HG03103 (cell line): ENCODE data around the gene FGFR2.
A peak's percentile ranks its signal among the peaks of the same experiment; 100 is the strongest.

Experiments used
- ATAC-seq: cut with Tn5 transposase; IDR thresholded peaks from one replicate; pipeline ENCODE4 v1.9.1; 2021; ENCODE audit warnings: low read depth; ENCODE audit not compliant: unreplicated experiment

FGFR2 gene

DNA sequence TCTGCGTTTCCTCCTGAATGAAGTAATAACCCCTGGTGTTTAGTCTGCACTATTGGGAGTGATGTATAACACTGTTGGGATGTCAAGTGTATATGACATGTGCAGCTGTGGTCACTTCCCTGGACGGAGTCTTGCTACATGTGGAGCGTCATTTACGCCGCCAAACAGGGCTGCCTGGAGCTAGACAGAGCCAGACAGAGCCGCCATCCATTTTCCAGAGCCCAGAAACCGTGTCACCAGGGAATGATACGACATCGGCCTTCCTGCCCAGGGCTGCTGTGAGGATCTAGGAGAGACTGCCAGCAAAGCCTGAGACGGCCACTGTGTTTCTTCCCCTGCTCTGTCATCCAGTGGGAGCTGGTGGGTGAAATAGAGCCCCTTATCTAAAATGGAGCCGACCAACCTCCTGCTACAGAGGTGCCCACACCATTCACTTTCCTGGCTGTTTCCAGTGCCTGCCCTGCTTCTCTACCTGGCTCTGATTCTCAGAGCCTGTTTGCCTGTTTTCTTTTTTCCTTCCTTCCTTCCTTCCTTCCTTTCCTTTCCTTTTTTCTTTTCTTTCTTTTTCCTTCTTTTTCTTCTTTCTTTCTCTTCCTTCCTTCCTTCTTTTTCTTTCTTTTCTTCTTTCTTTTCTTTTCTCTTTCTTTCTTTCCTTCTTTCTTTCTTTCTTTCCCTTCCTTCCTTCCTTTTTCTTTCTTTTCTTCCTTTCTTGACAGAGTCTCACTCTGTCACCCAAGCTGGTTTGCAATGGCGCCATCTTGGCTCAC is 13.3 kb upstream of the FGFR2 start:
- ATAC-seq: no peak

DNA sequence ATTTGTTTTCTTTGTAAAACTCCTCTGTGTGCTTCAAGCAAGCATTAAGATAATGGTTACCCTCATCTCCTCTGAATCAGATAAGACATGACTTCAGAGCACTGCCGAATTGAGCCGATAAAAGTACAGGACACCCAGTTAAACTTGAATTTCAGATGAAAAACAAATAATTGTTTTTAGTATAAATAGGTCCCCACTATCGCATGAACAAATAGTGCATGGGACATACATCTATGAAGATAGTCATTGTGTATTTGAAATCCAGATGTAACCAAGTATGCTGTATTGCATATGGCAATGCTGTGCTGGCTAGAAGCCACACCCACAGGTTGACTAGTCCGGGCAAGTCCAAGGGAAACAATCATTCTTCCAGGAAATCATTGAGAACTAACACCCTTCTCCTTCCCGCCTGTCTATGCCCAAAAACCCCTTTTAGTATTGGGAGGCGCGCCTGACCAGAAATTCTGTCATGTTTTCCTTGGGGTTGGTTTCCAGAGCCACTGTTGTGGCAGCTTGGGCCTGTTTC is 12.6 kb upstream of the FGFR2 start:
- no peak for ATAC-seq

DNA sequence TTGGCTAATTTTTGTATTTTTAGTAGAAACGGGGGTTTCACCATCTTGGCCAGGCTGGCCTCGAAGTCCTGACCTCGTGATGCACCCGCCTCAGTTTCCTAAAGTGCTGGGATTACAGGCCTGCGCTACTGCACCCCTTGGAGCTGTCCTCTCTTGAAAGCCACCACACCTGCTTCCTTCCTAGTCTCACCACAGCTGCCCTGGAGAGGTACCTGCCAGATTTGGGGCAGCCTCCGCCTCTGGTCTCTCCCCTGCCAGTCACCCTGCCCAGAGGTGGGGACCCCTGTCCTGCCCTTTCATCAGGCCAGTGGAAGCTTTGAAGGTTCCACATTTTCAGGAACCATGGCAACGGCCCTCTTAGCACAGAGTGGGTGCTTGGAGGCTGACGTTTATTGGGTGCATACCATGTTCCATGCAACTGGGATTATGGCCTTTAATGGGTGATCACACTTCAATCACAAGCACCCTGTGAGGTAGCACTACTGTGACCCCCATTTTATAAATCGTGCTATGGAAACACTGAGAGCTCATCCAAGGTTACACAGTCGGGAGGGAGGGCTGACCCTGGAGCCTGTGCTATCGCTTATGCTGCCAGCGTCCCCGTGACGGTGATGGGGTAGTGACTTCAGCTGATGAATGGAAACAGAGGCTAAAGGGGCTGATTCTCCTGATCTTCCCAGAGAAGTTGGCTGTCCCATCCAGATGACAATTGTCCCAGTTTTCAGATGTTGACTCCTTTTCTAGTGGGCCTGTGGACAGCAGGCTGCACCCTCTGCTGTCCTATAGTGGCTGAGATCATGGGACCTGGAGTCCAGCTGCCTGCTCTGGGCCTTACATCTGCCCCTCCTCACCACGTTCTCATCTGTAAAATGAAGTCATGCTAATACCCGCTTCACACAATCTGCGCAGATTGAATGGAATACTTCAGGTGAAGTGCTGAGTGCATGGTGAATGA is 11.5 kb upstream of the FGFR2 start:
- ATAC-seq: no peak

DNA sequence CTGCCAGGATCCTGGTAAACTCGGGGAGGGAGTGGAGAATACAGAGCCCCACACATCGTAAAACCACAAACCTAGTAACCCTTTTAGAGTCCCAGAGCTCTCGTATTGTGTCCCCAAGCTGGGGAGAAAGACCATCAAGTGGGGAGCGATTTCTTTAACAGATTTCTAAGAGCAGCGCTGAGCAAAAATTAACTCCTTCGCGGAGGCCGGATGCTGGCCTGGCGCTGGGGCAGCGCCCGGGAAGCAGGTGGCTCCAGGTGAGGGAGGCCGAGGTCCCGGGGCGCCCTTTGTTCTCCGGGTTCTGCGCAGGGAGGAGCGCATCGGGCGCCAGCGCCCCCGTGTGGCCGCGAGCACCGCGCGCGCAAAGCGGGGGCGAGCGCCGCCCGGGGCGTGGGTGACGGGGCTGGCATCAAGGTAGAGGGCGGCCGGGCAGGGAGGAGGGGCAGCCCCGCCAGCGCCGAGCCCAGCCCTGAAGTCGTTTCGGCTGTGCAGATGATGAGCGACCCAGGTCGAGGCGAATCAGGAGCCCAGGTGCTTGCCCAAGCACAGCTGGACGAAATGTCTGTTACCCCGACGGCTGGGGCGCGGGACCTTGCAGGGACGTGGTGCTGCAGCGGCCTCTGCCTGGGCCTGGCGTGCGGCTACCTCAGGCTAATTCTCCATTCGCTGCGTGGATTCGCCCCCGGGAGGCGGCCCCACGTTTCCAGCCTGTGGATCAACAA is 10.4 kb upstream of the FGFR2 start:
- ATAC-seq: peak; percentile 72

DNA sequence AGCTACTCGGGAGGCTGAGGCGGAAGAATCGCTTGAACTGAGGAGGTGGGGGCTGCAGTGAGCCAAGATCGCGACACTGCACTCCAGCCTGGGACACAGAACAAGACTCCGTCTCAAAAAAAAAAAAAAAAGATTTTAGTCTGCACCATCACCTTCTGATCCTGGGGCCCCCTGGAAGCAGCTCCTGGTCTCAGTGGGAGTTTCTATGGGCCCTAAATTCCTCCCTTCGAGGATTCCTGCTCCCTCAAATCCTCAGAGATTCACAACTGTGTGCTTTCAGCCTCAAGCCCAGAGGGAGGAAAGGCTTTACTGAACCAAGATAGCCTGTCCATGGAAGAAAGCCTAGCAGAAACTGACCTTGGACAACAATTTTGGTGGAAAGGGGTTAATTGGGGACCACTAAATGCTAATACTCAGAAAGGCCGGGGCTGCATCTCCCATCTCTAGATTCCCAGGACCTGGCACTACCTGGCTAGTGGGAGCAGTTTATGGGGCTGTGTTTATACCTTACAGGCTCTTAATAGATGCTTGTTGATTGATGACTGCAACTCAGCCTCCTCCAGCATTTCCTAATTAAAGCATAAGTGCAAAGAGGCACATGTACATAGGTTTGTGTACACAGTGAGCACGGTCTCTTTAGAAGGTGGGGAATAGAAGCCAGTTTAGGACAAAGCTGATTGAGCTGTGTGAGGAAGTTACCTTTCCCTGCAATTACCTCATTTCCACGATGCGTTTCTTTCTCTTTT is 9.2 kb upstream of the FGFR2 start:
- ATAC-seq: no peak

DNA sequence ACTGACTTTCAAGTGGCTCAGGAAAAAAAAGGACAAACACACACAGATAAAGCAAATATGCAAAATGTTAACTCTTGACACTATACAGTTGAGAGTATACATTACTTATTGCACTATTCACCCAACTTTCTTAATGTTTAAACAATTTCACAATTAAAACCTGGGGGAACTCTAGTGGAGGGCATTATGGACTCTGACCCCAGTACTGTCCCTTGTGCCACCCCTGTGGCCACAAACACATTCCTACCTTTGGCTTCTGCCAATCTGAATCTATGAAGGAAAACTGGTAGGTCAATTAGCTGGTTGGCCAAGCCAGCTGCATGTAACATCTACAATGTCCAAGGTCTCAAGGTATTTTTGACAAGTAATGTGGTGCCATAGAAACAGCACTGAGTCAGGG is 7.5 kb upstream of the FGFR2 start:
- no peak for ATAC-seq

DNA sequence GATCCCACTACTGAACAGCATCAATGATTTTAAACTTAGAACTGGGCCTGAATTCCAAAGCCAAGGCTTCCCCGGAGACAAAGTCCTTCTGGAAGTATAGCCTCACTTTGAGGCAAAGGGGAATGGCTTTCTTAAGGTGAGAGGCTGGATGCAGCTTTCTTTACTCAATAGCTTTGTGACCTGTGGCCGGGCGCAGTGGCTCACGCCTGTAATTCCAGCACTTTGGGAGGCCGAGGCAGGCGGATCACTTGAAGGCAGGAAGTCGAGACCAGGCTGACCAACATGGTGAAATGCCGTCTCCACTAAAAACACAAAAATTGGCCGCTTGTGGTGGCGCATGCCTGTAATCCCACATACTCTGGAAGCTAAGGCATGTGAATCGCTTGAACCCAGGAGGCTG is 3.2 kb upstream of the FGFR2 start:
- no peak for ATAC-seq

DNA sequence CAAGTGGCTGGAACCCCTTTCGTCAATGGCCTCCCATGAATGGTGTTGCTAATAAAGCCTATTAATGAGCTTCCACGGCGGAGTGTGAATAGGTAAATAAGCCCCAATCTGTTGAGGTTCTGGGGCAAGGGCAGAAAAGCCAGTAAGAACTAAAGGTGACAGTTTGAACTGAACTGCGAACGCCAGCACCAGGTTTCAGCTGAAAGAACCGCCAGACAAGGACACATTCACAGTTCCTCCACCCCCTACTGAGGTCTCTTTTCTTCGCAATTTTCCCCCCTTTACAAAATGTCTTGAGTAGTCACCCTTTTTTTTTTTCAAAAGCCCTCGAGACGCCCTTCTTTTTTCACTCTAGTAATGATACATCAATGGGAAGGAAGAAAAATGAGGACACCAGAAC is 2.4 kb upstream of the FGFR2 start:
- no peak for ATAC-seq

DNA sequence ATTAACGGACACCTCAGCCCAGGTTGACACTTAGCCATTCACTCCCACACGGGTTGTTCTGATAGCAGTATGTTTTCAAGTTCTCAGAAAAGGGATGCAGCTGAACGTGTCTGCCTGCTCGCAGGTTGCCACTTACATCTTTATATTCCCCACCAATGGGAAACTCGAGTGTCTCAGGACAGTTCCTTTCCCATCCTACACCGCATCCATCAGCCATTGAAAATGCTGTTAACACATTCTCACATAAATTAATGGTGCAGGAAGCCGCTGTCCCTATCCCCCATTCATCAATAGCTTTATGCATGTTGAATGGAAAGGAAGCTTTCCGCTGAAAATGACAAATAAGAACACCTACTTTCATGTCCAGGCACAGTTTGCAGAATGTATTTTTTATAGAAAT is 1.7 kb upstream of the FGFR2 start:
- no peak for ATAC-seq

DNA sequence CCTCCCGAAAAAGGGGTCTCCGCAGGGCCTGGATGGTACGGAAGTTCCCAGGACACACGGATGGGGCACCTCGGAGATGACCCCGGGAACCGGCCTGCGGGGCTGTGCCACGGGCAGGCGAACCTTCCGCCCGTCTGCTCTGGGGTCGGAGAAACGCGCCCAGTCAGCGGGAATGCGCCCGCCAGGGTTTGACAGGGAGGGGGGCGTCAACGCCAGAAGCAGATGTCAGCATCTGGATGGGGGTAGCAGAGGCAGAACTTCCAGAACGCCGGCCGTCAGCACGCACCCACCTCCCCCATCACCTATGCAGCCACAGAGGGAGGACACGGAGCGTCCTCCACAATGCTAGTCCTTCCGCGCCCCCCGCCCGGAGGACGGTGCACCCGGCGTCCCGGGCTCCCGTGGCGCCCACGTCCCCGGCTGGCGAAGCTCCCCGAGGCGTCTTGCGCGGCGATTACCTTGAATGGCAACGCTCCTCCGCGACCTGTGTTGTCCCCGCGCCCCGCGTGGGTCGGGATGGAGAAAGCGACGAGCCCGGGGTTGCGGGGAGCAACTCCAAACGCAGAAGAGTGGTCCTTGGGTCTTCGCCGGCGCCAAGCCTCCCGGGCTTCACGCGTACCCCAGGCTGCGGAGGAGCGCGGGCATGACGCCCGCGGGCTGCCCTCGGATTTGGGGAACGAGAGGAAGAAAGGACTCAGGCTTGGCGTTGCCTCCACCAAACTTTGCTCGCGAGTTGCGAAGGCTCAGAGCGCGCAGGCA is 561 bp downstream of the FGFR2 start:
- ATAC-seq: no peak

DNA sequence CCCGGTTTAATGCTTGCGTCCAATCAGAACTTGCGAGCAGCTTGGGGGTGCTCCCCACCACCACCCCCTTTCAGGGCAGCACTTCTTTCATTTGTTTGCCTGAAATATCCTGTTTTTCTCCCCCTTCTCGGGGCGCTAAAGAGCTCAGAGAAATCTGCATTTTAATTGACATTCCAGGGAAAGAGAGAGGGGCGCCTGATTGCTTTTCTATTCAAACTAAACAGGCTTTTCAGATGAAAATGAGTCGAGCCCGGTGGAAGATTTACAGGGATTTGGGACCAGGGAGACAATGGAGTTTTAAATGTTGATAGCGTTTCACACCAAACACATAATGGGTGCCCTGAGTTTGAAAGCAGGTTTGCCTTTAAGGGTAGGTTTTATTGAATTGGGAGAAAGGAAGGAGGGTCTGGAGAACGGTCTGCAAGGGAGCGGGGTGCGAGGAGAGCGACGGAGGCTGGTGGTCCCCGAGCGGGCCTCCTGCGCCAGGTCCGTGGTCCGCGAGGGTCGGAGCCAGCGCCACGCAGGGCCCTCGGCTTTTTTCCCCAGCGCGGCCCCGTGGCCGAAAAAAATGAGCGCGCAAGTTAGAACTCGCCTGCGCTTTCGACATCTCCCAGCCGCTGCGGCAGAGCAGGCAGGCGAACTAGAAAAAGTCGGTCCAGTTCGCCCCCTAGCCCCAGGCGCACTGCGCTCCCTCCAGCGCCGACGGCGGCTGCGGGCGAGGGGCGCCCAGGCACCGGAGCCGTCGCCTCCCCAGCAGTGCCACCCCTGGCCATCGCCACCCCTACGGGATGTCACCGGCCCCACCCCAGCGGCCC is 1.3 kb downstream of the FGFR2 start:
- no peak for ATAC-seq

DNA sequence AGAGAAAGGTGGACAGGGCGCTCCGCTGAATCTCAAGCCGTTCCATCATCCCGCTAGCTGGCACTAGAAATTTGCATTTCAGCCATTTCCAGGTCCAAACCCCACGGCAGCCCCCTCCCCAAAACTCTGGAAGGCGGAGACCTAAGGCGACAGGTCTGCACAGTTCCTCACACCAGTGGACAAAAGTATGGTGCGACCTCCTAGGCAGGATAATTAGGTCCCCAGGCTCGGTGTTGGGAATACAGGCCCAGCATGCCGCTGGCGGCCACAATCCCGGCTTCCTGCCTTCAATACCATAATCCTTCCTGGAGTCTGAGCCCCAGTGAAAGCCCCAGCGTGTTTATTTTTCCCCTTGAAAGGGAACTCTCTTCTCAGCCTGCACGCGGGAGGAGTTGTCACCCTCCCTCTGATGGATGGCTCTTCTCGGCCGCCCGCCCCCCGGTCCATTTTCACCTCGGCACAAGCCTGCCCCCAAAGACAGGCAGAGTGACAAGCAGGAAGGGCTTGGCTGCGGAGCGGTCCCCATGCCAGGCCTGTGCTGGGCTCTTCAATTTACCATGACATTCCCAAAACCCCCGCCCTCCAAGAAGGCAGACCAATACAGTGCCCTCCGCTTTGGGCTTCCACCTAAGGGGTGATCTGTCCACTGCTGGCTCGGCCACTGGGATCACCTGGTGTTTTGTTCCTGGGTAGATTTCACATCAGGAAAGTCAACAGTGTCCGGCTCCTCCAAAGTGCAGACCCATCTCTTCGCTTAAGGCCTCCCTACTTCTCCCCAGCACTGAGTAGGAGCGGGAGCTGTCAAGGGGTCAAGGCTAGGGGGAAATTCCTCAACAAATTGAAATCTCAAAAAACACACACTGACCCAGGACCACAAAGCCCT is 2.2 kb downstream of the FGFR2 start:
- no peak for ATAC-seq

DNA sequence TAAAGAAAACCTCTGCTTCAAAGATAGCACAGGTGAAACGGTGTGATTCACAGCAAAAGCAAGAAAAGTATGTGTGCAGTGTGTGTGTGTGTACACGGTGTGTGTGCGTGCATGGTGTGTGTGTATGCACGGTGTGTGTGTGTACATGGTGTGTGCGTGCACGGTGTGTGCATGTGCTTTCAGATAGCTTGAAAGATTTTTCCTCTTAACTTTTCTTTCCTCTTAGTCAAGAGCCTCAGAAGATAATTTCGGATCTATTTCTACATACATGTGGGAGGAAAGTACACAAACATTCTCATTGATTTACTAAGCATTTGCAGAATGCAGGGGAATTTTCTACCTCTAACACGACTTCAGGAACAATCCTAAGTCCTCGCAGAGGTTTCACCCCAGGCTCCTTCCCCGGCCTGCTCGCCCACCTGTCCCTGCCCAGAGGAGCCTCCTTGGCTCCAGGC is 2.9 kb downstream of the FGFR2 start:
- no peak for ATAC-seq

DNA sequence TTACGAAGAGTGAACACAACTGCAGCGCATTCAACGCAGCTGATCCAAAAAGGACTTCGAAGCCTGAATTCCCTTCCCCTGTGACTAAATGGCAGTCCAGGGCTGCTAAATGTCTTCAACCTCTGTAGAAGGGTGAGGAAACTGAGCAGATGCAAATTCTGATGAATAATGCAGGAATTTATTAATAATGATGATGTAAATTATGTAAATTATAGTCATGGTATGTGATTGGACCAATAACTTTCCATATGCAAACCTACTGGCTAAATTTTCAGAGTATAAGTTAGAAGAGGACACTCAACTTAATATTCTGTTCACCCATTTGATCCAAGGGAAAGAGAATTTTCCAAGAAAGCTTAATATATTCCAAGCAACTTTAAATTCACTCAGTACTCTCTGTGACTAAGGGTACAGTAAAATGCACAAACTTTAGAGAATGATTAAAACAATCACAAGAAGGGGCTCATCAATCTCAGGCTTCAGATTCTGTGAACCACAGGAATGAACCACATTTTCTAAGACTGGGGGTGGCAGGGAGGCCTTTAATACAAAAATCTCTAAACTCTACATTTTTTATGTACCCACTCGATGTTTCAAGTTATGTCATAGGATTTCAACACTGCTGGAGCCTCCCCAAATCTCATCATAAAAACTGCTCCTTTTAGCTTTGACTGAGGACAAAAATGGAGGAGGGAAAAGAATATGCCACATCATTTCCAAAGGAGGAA is 3.5 kb downstream of the FGFR2 start:
- ATAC-seq: no peak

DNA sequence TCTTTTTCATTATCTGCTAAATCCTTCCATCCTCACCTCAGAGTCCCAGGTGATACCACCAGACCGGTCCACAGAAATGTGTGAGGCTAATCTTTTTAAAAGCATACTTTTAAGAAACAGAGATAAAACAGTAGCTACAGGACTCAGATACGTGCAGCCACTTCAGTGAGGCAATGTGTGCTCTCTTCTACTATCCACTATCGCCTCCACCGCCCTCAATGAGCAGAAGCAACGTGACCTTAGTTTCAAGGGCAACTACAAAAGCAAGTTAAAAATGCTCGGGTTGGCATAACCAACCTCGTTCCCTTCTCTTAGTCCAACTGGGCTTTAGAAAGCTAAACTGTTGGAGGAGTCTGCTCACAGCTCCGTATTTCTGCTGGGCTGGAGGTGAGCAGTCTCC is 4.2 kb downstream of the FGFR2 start:
- ATAC-seq: no peak

DNA sequence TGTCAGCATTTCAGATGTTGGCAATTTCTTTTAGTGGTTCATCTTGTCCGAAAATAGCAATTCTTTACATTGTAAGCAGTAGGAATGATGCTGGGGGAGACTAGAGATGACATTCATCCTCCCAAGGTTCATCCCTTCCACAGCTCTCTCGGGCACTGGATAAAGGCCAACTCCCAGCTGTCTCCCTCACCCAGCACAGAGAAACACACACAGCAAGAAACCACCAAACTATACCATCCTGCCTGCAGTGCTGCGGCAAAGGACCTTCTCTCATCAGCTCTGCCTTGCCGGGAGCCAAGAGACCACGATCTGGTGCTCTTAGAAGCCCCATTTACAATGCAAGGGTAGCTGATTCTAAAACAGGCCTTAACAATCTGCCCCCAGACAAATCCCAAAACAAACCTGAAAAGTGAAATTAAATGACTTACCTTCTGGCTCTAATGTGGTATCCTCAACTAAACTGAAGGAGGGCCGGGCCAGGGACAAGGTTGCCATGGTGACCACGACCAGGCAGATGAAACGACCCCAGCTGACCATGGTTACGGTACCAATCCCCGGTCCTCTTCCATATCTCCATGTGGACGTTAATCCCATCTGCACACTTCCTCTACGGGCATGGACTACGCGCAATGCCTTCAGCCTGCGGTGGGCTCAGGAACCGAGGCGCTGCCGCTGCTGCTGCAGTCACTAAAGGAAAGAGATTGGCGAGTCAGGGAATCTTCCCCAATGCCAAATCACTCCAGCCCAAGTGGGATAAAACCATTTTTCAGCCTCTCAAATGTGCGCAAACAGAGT is 4.8 kb downstream of the FGFR2 start:
- ATAC-seq: no peak
